Measurements from ENCODE around the gene CD8B2. TPM values are rescaled to one million over a fixed set of nuclear protein-coding genes. Genes with fewer than 3 reads are reported as not detected.
A peak's percentile ranks its signal among the peaks of the same experiment; 100 is the strongest.

The CD8B2 gene
- total and polyA plus RNA-seq, 2 of the 13 experiments (the other 11 are each of a cell fraction or from before 2014, with no cell fraction given): not detected

- 56% methylated on average over 11 of the region's 11 CpGs for WGBS (ENCODE audit: low lambda C conversion rate)
- POLR2A ChIA-PET: no interaction called here
- in situ Hi-C loops (cut with HindIII; ENCODE audit: extremely low pct_ligation_motif_present, low pct_unique_long_range_greater_than_20kb): no loop called here
- no peak overlapping the region for H2AFZ ChIP-seq (ENCODE audit: low read length)
- H3K9ac ChIP-seq (ENCODE audit: insufficient read depth, low read depth, low read length): no peak overlapping the region
- H4K20me1 ChIP-seq (ENCODE audit: insufficient read depth, low read length): no peaks in the 10 kb centered on the region
- H3K9me3 ChIP-seq (ENCODE audit: low read length): no peaks in the 10 kb centered on the region
- no peak overlapping the region for H3K27ac ChIP-seq (ENCODE audit: extremely low read length, insufficient read depth, low read length)
- no peak overlapping the region for H3K4me2 ChIP-seq (ENCODE audit: low read depth, low read length)
- DNase-seq (ENCODE audit: low spot score) (no peak), FAIRE-seq (no peak), ATAC-seq (no peak)
- H3K27me3 ChIP-seq (ENCODE audit: control insufficient read depth in 1 of 2, insufficient read depth in 2 of 2, low read length in 2 of 2): 0 out of 5 replicates have a peak, but pooled peaks cover 0 to 4% of the 10 kb centered on the region in 2 experiments
- TF ChIP-seq CEBPB (IDR thresholded peaks at IDR 0.05; ENCODE audit: borderline replicate concordance, low read depth, low read length): peak; percentile 66
- no peak for TF ChIP-seq DPF2 (CRISPR knock-in tag; IDR thresholded peaks at IDR 0.05; ENCODE audit: borderline replicate concordance, low read depth)
- no peak for TF ChIP-seq KAT8 (CRISPR knock-in tag; IDR thresholded peaks at IDR 0.05)
- H3K36me3 ChIP-seq (replicated peaks in 1 of 2; ENCODE audit: control insufficient read depth in 1 of 2, insufficient read depth in 2 of 2, low read length in 2 of 2): no peaks in the 10 kb centered on the region
- intact Hi-C loops (cut with micrococcal nuclease; ENCODE audit: unreplicated experiment): no loop called here
- CTCF ChIA-PET (ENCODE audit: low intra/inter-chr PET ratio, low total read pairs): no interaction called here
- no peaks in the 10 kb centered on the region for H3K79me2 ChIP-seq (ENCODE audit: insufficient read depth, low read length)
- H3K4me3 ChIP-seq (replicated peaks in 1 of 3; ENCODE audit: insufficient read depth in 1 of 3, low read depth in 2 of 3, low read length in 3 of 3): no peak overlapping the region
- no TSS peak for BruUV-seq (replicated peaks)
- no peaks in the 10 kb centered on the region for H3K4me1 ChIP-seq (ENCODE audit: insufficient read depth, low read length)
Measured at GRCh38 chr2:106517329-106517728, 30.2 kb downstream of the CD8B2 start.

GRCh38 chr2:106519767-106520166 lies 32.6 kb downstream of the CD8B2 start:
- in situ Hi-C loops (cut with HindIII; ENCODE audit: extremely low pct_ligation_motif_present, low pct_unique_long_range_greater_than_20kb) (no loop called here), intact Hi-C loops (cut with micrococcal nuclease; ENCODE audit: unreplicated experiment) (no loop called here)
- Histone ChIP-seq H3K9me3 (ENCODE audit: low read length) (peaks cover 16% of the 10 kb centered on the region), H2AFZ (ENCODE audit: low read length) (no peak overlapping the region), H3K27me3 (ENCODE audit: control insufficient read depth in 1 of 2, insufficient read depth in 2 of 2, low read length in 2 of 2) (peaks cover 0 to 4% of the 10 kb centered on the region in 2 experiments; a peak in 1 of 5 replicates), H3K79me2 (ENCODE audit: insufficient read depth, low read length) (no peaks in the 10 kb centered on the region), H3K27ac (ENCODE audit: extremely low read length, insufficient read depth, low read length) (no peak overlapping the region), H3K36me3 (replicated peaks in 1 of 2; ENCODE audit: control insufficient read depth in 1 of 2, insufficient read depth in 2 of 2, low read length in 2 of 2) (no peaks in the 10 kb centered on the region), H3K4me2 (ENCODE audit: low read depth, low read length) (no peak overlapping the region), H4K20me1 (ENCODE audit: insufficient read depth, low read length) (no peaks in the 10 kb centered on the region), H3K9ac (ENCODE audit: insufficient read depth, low read depth, low read length) (no peak overlapping the region), H3K4me1 (ENCODE audit: insufficient read depth, low read length) (no peaks in the 10 kb centered on the region), H3K4me3 (replicated peaks in 1 of 3; ENCODE audit: insufficient read depth in 1 of 3, low read depth in 2 of 3, low read length in 3 of 3) (no peak overlapping the region)
- 36% methylated on average over 5 of the region's 5 CpGs for WGBS (ENCODE audit: low lambda C conversion rate)
- no peak for DNase-seq (ENCODE audit: low spot score)
- BruUV-seq (replicated peaks): no TSS peak
- TF ChIP-seq ZNF121 (CRISPR knock-in tag; IDR thresholded peaks at IDR 0.05) (no peak), ZFYVE20 (CRISPR knock-in tag; IDR thresholded peaks at IDR 0.05; ENCODE audit: borderline replicate concordance, low read depth) (no peak), KIAA2018 (CRISPR knock-in tag; IDR thresholded peaks at IDR 0.05; ENCODE audit: borderline replicate concordance) (no peak)
- TF ChIP-seq, protein P1, sequence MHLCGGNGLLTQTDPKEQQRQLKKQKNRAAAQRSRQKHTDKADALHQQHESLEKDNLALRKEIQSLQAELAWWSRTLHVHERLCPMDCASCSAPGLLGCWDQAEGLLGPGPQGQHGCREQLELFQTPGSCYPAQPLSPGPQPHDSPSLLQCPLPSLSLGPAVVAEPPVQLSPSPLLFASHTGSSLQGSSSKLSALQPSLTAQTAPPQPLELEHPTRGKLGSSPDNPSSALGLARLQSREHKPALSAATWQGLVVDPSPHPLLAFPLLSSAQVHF (CRISPR knock-in tag; IDR thresholded peaks at IDR 0.05): no peak
- ChIA-PET CTCF (ENCODE audit: low intra/inter-chr PET ratio, low total read pairs) (no interaction called here), POLR2A (no interaction called here)
- FAIRE-seq: no peak
- no peak for ATAC-seq
